HG03432 (cell line): ENCODE measurements around the gene WNT3A.

Experiments used
- ATAC-seq: cut with Tn5 transposase; IDR thresholded peaks from one replicate; pipeline ENCODE4 v1.9.1; 2021; ENCODE audit warnings: mild to moderate bottlenecking, moderate library complexity; ENCODE audit not compliant: unreplicated experiment

Gene WNT3A

GRCh38 chr1:228110556-228110955 is 103.8 kb downstream of the WNT3A start:
- ATAC-seq = no peak
